ENCODE data around the gene GAREM1. TPM values are rescaled to one million over a fixed set of nuclear protein-coding genes. Genes with fewer than 3 reads are reported as not detected.

Gene GAREM1
- total RNA-seq, 1 experiment from 2014 or later, result 1.8 TPM

- no peaks in the 10 kb centered on the region for H4K20me1 ChIP-seq (ENCODE audit: low read length)
- no peak for ATAC-seq
- intact Hi-C loops (cut with micrococcal nuclease), result no loop called here
- DNase-seq, result no peak
- peak overlapping the region; percentile 71 for H3K4me3 ChIP-seq (ENCODE audit: low read length)
- no peak overlapping the region for H2AFZ ChIP-seq (ENCODE audit: low read length)
- H3K9me2 ChIP-seq (replicated peaks; ENCODE audit: low read length), result no peaks in the 10 kb centered on the region
- no peak overlapping the region for H3K9ac ChIP-seq (ENCODE audit: low read length)
- peak overlapping the region; percentile 82 for H3K4me2 ChIP-seq (ENCODE audit: low read length)
- no peaks in the 10 kb centered on the region for H3K79me2 ChIP-seq (ENCODE audit: low read length)
- H3K27ac ChIP-seq (ENCODE audit: low read length), result no peak overlapping the region
- H3K27me3 ChIP-seq (ENCODE audit: low read length), result no peaks in the 10 kb centered on the region
- H3F3A ChIP-seq (ENCODE audit: low read length, unreplicated experiment), result no peaks in the 10 kb centered on the region
- no peaks in the 10 kb centered on the region for H3K9me3 ChIP-seq (ENCODE audit: low read length)
- CTCF ChIA-PET, result no interaction called here
- no peak for TF ChIP-seq EZH2 (IDR thresholded peaks at IDR 0.05; ENCODE audit: low read length, unreplicated experiment)
- TF ChIP-seq EZH2phosphoT487 (IDR thresholded peaks at IDR 0.05; ENCODE audit: borderline replicate concordance, low read length), result no peak
- TF ChIP-seq CTCF (conservative IDR thresholded peaks at IDR 0.05; ENCODE audit: low read depth, low read length), result no peak
- H3K4me1 ChIP-seq (ENCODE audit: insufficient read depth, low read length), result peaks cover 4% of the 10 kb centered on the region; the same call in 1 of the 2 replicates
- POLR2A ChIA-PET (ENCODE audit: unreplicated experiment), result no interaction called here
- no peaks in the 10 kb centered on the region for H3K36me3 ChIP-seq (ENCODE audit: low read depth, low read length)
- no TSS peak for BruUV-seq (replicated peaks)
These were observed 2.4 kb downstream of the GAREM1 start for GRCh38 chr18:32468147-32468845.

- Histone ChIP-seq H3K9me2 (replicated peaks; ENCODE audit: low read length) (no peaks in the 10 kb centered on the region), H3K36me3 (ENCODE audit: low read depth, low read length) (no peaks in the 10 kb centered on the region), H3K9ac (ENCODE audit: low read length) (no peak overlapping the region), H3F3A (ENCODE audit: low read length, unreplicated experiment) (no peaks in the 10 kb centered on the region), H2AFZ (ENCODE audit: low read length) (no peak overlapping the region), H3K9me3 (ENCODE audit: low read length) (no peaks in the 10 kb centered on the region), H3K79me2 (ENCODE audit: low read length) (no peaks in the 10 kb centered on the region), H4K20me1 (ENCODE audit: low read length) (no peaks in the 10 kb centered on the region), H3K27me3 (ENCODE audit: low read length) (no peaks in the 10 kb centered on the region), H3K27ac (ENCODE audit: low read length) (no peak overlapping the region), H3K4me2 (ENCODE audit: low read length) (no peak overlapping the region), H3K4me1 (ENCODE audit: insufficient read depth, low read length) (no peaks in the 10 kb centered on the region), H3K4me3 (ENCODE audit: low read length) (no peak overlapping the region)
- DNase-seq, result no peak
- TF ChIP-seq CTCF (conservative IDR thresholded peaks at IDR 0.05; ENCODE audit: low read depth, low read length), result no peak
- no peak for TF ChIP-seq EZH2phosphoT487 (IDR thresholded peaks at IDR 0.05; ENCODE audit: borderline replicate concordance, low read length)
- no peak for TF ChIP-seq EZH2 (IDR thresholded peaks at IDR 0.05; ENCODE audit: low read length, unreplicated experiment)
- no peak for ATAC-seq
- intact Hi-C loops (cut with micrococcal nuclease), result no loop called here
- BruUV-seq (replicated peaks), result no TSS peak
- POLR2A ChIA-PET (ENCODE audit: unreplicated experiment), result no interaction called here
- CTCF ChIA-PET, result no interaction called here
These were observed 8.9 kb downstream of the GAREM1 start for GRCh38 chr18:32461709-32462272.

- no peaks in the 10 kb centered on the region for H3K9me3 ChIP-seq (ENCODE audit: low read length)
- no peaks in the 10 kb centered on the region for H4K20me1 ChIP-seq (ENCODE audit: low read length)
- POLR2A ChIA-PET (ENCODE audit: unreplicated experiment), result interaction anchor here (0.5 kb wide), 1 partner anchor 11 kb away, joined by 3 read pairs; no protein-coding TSS in a partner anchor
- no peak overlapping the region for H3K4me2 ChIP-seq (ENCODE audit: low read length)
- intact Hi-C loops (cut with micrococcal nuclease), result no loop called here
- no peaks in the 10 kb centered on the region for H3K36me3 ChIP-seq (ENCODE audit: low read depth, low read length)
- H2AFZ ChIP-seq (ENCODE audit: low read length), result no peak overlapping the region
- no peaks in the 10 kb centered on the region for H3F3A ChIP-seq (ENCODE audit: low read length, unreplicated experiment)
- no peak overlapping the region for H3K4me3 ChIP-seq (ENCODE audit: low read length)
- TF ChIP-seq EZH2phosphoT487 (IDR thresholded peaks at IDR 0.05; ENCODE audit: borderline replicate concordance, low read length) (no peak), CTCF (conservative IDR thresholded peaks at IDR 0.05; ENCODE audit: low read depth, low read length) (no peak), EZH2 (IDR thresholded peaks at IDR 0.05; ENCODE audit: low read length, unreplicated experiment) (no peak)
- H3K27me3 ChIP-seq (ENCODE audit: low read length), result no peaks in the 10 kb centered on the region
- H3K9ac ChIP-seq (ENCODE audit: low read length), result no peak overlapping the region
- H3K4me1 ChIP-seq (ENCODE audit: insufficient read depth, low read length), result no peaks in the 10 kb centered on the region
- no peak for ATAC-seq
- no peaks in the 10 kb centered on the region for H3K9me2 ChIP-seq (replicated peaks; ENCODE audit: low read length)
- BruUV-seq (replicated peaks), result no TSS peak
- no peaks in the 10 kb centered on the region for H3K79me2 ChIP-seq (ENCODE audit: low read length)
- H3K27ac ChIP-seq (ENCODE audit: low read length), result no peak overlapping the region
- CTCF ChIA-PET, result no interaction called here
- no peak for DNase-seq
These were observed 10.4 kb downstream of the GAREM1 start for GRCh38 chr18:32460171-32460731.
